Peyer's patch (tissue), 4 donors: Measurements from ENCODE around the gene PKDCC. TPM values are rescaled to one million over a fixed set of nuclear protein-coding genes. Genes with fewer than 3 reads are reported as not detected.
"Not testable (repeated sequence)": the region's sequence is repeated elsewhere in the genome, so short reads cannot be mapped to it uniquely, and the experiment has no call there.

Experiments
- DNase-seq, 3 donors: peaks; one replicate each; pipeline ENCODE4 v3.0.0-alpha.2; 2017 to 2019
- H3K27ac ChIP-seq, 4 donors: fragments of 200-600 bp; sonication (generic); one replicate each; pipeline ENCODE4 v1.5.1; 2016 to 2019
- H3K27me3 ChIP-seq, 2 donors: fragments of 200-600 bp; sonication (generic); one replicate each; pipeline ENCODE4 v1.5.1; 2019
- H3K36me3 ChIP-seq, 3 donors: fragments of 200-600 bp; sonication (generic); one replicate each; pipeline ENCODE4 v1.5.1; 2016 to 2019
- H3K4me1 ChIP-seq, 4 donors: fragments of 200-600 bp; sonication (generic); one replicate each; pipeline ENCODE4 v1.5.1; 2016 to 2019
- H3K4me3 ChIP-seq, 4 donors: fragments of 200-600 bp; sonication (generic); 1 replicate in 3 of 4; 2 replicates in 1 of 4; pipeline ENCODE4 v1.5.1; 2016 to 2019; ENCODE audit warnings: mild to moderate bottlenecking in 1 of 4
- H3K9me3 ChIP-seq, 4 donors: fragments of 200-600 bp; sonication (generic); one replicate each; pipeline ENCODE4 v1.5.1; 2016 to 2019; ENCODE audit warnings: mild to moderate bottlenecking in 1 of 4
- POLR2A ChIP-seq, 2 donors: fragments of 450-650 bp; IDR thresholded peaks; one replicate each; pipeline ENCODE4 v1.5.1; 2017; ENCODE audit warnings: antibody characterized with exemption in 2 of 2, mild to moderate bottlenecking in 2 of 2, moderate library complexity in 2 of 2
- total RNA-seq, 4 donors: library from RNA; depleted of rRNA; stranded (reverse); fragments of >200 nt; gene quantifications; one replicate each; pipeline ENCODE4 v1.1.0, GENCODE V29; 2016
- TF ChIP-seq, protein P1 (sequence below), 6 experiments: fragments of 450-650 bp in 4 of 6; fragments of 200-600 bp in 2 of 6; sonication (generic) in 1 of 6; IDR thresholded peaks; one replicate each; pipeline ENCODE4 v1.5.1; 2017 to 2019; ENCODE audit warnings: antibody characterized with exemption in 6 of 6, mild to moderate bottlenecking in 3 of 6, moderate library complexity in 1 of 6

PKDCC gene
- total RNA-seq, 4 donors from 2014 or later: 113 to 210 (median 157) TPM

GRCh38 chr2:42073739-42074503, 26.1 kb downstream of the PKDCC start:
- no peak for TF ChIP-seq POLR2A (IDR thresholded peaks at IDR 0.05)
- TF ChIP-seq, protein P1, sequence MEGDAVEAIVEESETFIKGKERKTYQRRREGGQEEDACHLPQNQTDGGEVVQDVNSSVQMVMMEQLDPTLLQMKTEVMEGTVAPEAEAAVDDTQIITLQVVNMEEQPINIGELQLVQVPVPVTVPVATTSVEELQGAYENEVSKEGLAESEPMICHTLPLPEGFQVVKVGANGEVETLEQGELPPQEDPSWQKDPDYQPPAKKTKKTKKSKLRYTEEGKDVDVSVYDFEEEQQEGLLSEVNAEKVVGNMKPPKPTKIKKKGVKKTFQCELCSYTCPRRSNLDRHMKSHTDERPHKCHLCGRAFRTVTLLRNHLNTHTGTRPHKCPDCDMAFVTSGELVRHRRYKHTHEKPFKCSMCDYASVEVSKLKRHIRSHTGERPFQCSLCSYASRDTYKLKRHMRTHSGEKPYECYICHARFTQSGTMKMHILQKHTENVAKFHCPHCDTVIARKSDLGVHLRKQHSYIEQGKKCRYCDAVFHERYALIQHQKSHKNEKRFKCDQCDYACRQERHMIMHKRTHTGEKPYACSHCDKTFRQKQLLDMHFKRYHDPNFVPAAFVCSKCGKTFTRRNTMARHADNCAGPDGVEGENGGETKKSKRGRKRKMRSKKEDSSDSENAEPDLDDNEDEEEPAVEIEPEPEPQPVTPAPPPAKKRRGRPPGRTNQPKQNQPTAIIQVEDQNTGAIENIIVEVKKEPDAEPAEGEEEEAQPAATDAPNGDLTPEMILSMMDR (IDR thresholded peaks at IDR 0.05): no peak
- no peaks in the 10 kb centered on the region for H3K9me3 ChIP-seq
- peaks cover 0 to 36% (median 3%) of the 10 kb centered on the region in 4 donors for H3K4me1 ChIP-seq
- peak overlapping the region in 2 of 4 donors; percentile 43 to 87 for H3K27ac ChIP-seq
- DNase-seq: no peak
- no peaks in the 10 kb centered on the region for H3K27me3 ChIP-seq
- H3K36me3 ChIP-seq: no peaks in the 10 kb centered on the region
- H3K4me3 ChIP-seq: no peak overlapping the region

GRCh38 chr2:42074661-42075060, 26.8 kb downstream of the PKDCC start:
- H3K4me3 ChIP-seq: no peak overlapping the region
- TF ChIP-seq, protein P1 (IDR thresholded peaks at IDR 0.05): no peak
- no peak for TF ChIP-seq POLR2A (IDR thresholded peaks at IDR 0.05)
- peaks cover 0 to 36% (median 3%) of the 10 kb centered on the region in 4 donors for H3K4me1 ChIP-seq
- no peak for DNase-seq
- H3K27me3 ChIP-seq: no peaks in the 10 kb centered on the region
- no peaks in the 10 kb centered on the region for H3K9me3 ChIP-seq
- no peaks in the 10 kb centered on the region for H3K36me3 ChIP-seq
- H3K27ac ChIP-seq: peak overlapping the region in 2 of 4 donors; percentile 1 to 43

DNA sequence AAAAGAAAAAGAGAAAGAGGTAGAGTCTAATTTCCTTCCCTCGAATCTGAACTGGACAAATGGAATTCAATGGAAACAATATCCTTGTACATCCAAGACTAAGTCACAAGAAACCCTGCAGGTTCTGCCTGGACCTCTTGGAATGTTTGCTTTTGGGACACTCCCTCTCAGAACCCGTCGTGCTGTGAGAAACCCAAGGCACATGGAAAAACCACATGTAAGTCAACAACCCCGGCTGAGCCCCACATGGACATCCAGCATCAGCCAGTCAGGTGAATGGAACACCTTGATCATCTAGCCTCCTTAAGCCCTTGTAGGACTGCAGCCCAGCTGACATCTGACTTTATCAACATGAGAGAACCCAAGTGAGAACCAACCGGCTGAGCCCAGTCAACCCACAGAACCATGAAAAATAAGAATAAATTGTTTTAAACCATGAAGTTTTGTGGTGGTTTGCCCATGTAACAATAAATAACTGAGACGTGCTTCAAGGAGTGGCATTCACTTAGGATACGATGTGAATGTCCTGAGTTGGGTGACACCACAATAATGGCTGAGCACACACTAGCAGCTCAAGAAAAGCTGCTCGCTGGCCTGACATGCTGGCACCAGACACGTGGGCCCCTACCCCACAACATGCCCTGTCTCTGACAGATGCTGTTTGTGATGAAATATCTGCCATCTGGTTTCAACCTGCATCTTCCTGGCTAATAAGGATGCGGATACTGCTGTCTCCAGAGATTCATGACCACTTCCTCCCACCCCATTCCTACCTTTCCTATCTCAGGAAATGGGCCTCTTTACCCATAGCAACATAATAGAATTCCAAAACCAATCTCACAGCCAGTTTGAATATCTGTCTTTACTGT, 28.8 kb downstream of the PKDCC start:
- H3K27me3 ChIP-seq: no peaks in the 10 kb centered on the region
- DNase-seq: no peak
- no peak overlapping the region for H3K4me3 ChIP-seq
- no peaks in the 10 kb centered on the region for H3K9me3 ChIP-seq
- TF ChIP-seq, protein P1 (IDR thresholded peaks at IDR 0.05): no peak
- no peak for TF ChIP-seq POLR2A (IDR thresholded peaks at IDR 0.05)
- no peaks in the 10 kb centered on the region for H3K36me3 ChIP-seq
- H3K27ac ChIP-seq: no peak overlapping the region
- H3K4me1 ChIP-seq: peaks cover 0 to 24% (median 3%) of the 10 kb centered on the region in 4 donors

GRCh38 chr2:42077343-42077742, 29.5 kb downstream of the PKDCC start:
- H3K27me3 ChIP-seq: no peaks in the 10 kb centered on the region
- DNase-seq: no peak
- no peaks in the 10 kb centered on the region for H3K36me3 ChIP-seq
- H3K9me3 ChIP-seq: no peaks in the 10 kb centered on the region
- TF ChIP-seq POLR2A (IDR thresholded peaks at IDR 0.05): no peak
- TF ChIP-seq, protein P1 (IDR thresholded peaks at IDR 0.05): no peak
- H3K27ac ChIP-seq: no peak overlapping the region
- H3K4me1 ChIP-seq: peaks cover 0 to 16% (median 3%) of the 10 kb centered on the region in 4 donors
- no peak overlapping the region for H3K4me3 ChIP-seq

DNA sequence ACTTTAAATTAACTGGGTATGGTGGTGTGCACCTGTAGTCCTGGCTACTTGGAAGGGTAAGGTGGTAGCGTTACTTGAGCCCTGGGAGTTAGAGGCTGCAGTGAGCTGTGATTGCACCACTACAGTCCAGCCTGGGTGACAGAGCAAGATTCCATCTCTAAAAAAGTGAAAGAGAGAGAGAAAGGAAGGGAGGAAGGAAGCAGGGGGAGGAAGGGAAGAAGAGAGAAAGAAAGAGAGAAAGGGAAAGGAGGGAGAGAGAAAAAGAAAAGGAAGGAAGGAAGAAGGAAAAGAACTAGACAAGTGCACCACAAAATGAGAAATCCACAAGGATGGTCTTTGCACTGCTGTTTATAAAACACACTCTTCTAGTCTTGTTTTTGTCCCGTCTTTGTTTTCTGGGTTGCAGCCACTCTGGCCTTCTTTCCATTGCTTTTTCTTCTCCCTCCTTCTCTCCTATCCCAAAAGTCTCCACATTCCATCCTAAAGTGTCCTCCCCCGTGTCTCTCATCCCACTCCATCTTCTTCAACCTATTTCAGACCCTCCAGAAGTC, 32.0 kb downstream of the PKDCC start:
- Histone ChIP-seq H3K27ac (no peak overlapping the region), H3K27me3 (no peaks in the 10 kb centered on the region), H3K9me3 (no peaks in the 10 kb centered on the region), H3K4me3 (no peak overlapping the region), H3K36me3 (no peaks in the 10 kb centered on the region), H3K4me1 (peaks cover 0 to 10% (median 0%) of the 10 kb centered on the region in 4 donors)
- DNase-seq: no peak
- TF ChIP-seq, protein P1 (IDR thresholded peaks at IDR 0.05): no peak
- TF ChIP-seq POLR2A (IDR thresholded peaks at IDR 0.05): no peak

DNA sequence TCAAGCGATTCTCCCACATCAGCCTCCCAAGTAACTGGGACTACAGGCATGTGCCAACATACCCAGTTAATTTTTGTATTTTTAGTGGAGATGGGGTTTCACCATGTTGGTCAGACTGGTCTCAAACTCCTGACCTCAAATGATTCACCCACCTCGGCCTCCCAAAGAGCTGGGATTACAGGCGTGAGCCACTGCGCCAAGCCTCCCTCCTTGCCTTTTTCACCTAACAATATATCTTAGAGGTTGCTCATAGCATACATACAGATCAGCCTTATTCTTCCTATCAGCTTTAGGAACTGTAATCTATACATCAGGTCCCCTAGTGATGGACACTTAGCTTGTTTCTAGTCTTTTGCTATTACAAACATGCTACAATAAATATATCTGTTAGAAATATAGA, 33.3 kb downstream of the PKDCC start:
- not testable (repeated sequence) for H3K36me3 ChIP-seq, H3K27me3 ChIP-seq, H3K9me3 ChIP-seq, DNase-seq, H3K4me3 ChIP-seq, H3K27ac ChIP-seq
- peaks cover 0 to 12% (median 0%) of the 10 kb centered on the region in 4 donors for H3K4me1 ChIP-seq
